DND-41 (cell line): ENCODE measurements around the gene ADAM15.
A peak's percentile ranks its signal among the peaks of the same experiment; 100 is the strongest.

Experiments
- ATAC-seq: fragments of 200-7000 bp; cut with Tn5 transposase; 3 replicates; pipeline ENCODE4 v1.9.1; 2021; ENCODE audit warnings: low read depth; ENCODE audit not compliant: insufficient read depth
- DNase-seq: peaks from one replicate; pipeline ENCODE4 v3.0.0-alpha.2; 2020
- H2AFZ ChIP-seq: 2 replicates; pipeline ENCODE4 v1.6.0; 2012; ENCODE audit warnings: low read depth, low read length
- H3K27ac ChIP-seq: 2 replicates; pipeline ENCODE4 v1.5.1; 2012; ENCODE audit warnings: low read length, inconsistent platforms
- H3K27me3 ChIP-seq: fragments of 200-600 bp; sonication (generic); 2 replicates; pipeline ENCODE4 v1.6.0; 2012; ENCODE audit warnings: low read length, mild to moderate bottlenecking, inconsistent platforms; ENCODE audit not compliant: insufficient read depth, poor library complexity
- H3K36me3 ChIP-seq: 2 replicates; pipeline ENCODE4 v1.5.1; 2012; ENCODE audit warnings: low read length, inconsistent platforms; ENCODE audit not compliant: insufficient read depth
- H3K4me1 ChIP-seq: 2 replicates; pipeline ENCODE4 v1.5.1; 2012; ENCODE audit warnings: mild to moderate bottlenecking, low read length; ENCODE audit not compliant: insufficient read depth
- H3K4me2 ChIP-seq: 2 replicates; pipeline ENCODE4 v1.6.0; 2012; ENCODE audit warnings: mild to moderate bottlenecking, moderate library complexity, low read length, inconsistent platforms; ENCODE audit not compliant: insufficient read depth
- H3K4me3 ChIP-seq, 2 experiments: fragments of 200-600 bp in 1 of 2; shearing (Covaris generic) in 1 of 2; 2 replicates each; pipeline ENCODE4 v1.5.1; 2012 to 2016; ENCODE audit warnings: inconsistent platforms in 2 of 2, low read length in 2 of 2, mild to moderate bottlenecking in 2 of 2, low read depth in 1 of 2, moderate library complexity in 1 of 2
- H3K79me2 ChIP-seq: 2 replicates; pipeline ENCODE4 v1.6.0; 2012; ENCODE audit warnings: low read length, inconsistent platforms; ENCODE audit not compliant: insufficient read depth
- H3K9ac ChIP-seq: 2 replicates; pipeline ENCODE4 v1.6.0; 2012; ENCODE audit warnings: low read depth, mild to moderate bottlenecking, inconsistent platforms, low read length, moderate library complexity
- H3K9me3 ChIP-seq: 2 replicates; pipeline ENCODE4 v1.5.1; 2012; ENCODE audit warnings: low read length, moderate library complexity, mild to moderate bottlenecking, inconsistent platforms; ENCODE audit not compliant: insufficient read depth, severe bottlenecking
- H4K20me1 ChIP-seq: 2 replicates; pipeline ENCODE4 v1.6.0; 2012; ENCODE audit warnings: low read length; ENCODE audit not compliant: insufficient read depth
- EZH2 ChIP-seq: IDR thresholded peaks from 3 replicates; pipeline ENCODE4 v1.6.1; 2012; ENCODE audit warnings: borderline replicate concordance, low read depth, mild to moderate bottlenecking, moderate library complexity, low read length, inconsistent platforms; ENCODE audit not compliant: severe bottlenecking
- TF ChIP-seq, protein P1 (sequence below): IDR thresholded peaks from 2 replicates; pipeline ENCODE4 v1.5.1; 2012; ENCODE audit warnings: borderline replicate concordance, low read length, moderate library complexity, mild to moderate bottlenecking; ENCODE audit not compliant: poor library complexity, severe bottlenecking; ENCODE audit errors: extremely low read depth

The ADAM15 gene

GRCh38 chr1:155078469-155079209 lies 27.5 kb downstream of the ADAM15 start, which contains the start of gene EFNA3:
Gene EFNA3, plus strand, starts transcription at chr1:155078837. Its CDS starts 105 bp downstream, at chr1:155078942.
- Histone ChIP-seq H3K9ac (peak within 1 kb of the TSS; percentile 49; the same call in 1 of the 2 replicates), H2AFZ (no peak within 1 kb of the TSS; the same call in 1 of the 2 replicates), H4K20me1 (peaks cover 36% of the 10 kb centered on the region), H3K27me3 (peaks cover 72% of the 10 kb centered on the region), H3K9me3 (no peaks in the 10 kb centered on the region), H3K4me3 (peak within 1 kb of the TSS in 1 of 2 experiments; percentile 48; a peak in 2 of 4 replicates), H3K4me1 (peaks cover 34% of the 10 kb centered on the region), H3K79me2 (no peaks in the 10 kb centered on the region), H3K36me3 (no peaks in the 10 kb centered on the region), H3K27ac (no peak within 1 kb of the TSS), H3K4me2 (peak within 1 kb of the TSS; percentile 67)
- DNase-seq (peak; percentile 74), ATAC-seq (peak; percentile 68)
- peak; percentile 93 for TF ChIP-seq EZH2
- TF ChIP-seq, protein P1, sequence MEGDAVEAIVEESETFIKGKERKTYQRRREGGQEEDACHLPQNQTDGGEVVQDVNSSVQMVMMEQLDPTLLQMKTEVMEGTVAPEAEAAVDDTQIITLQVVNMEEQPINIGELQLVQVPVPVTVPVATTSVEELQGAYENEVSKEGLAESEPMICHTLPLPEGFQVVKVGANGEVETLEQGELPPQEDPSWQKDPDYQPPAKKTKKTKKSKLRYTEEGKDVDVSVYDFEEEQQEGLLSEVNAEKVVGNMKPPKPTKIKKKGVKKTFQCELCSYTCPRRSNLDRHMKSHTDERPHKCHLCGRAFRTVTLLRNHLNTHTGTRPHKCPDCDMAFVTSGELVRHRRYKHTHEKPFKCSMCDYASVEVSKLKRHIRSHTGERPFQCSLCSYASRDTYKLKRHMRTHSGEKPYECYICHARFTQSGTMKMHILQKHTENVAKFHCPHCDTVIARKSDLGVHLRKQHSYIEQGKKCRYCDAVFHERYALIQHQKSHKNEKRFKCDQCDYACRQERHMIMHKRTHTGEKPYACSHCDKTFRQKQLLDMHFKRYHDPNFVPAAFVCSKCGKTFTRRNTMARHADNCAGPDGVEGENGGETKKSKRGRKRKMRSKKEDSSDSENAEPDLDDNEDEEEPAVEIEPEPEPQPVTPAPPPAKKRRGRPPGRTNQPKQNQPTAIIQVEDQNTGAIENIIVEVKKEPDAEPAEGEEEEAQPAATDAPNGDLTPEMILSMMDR = no peak

DNA sequence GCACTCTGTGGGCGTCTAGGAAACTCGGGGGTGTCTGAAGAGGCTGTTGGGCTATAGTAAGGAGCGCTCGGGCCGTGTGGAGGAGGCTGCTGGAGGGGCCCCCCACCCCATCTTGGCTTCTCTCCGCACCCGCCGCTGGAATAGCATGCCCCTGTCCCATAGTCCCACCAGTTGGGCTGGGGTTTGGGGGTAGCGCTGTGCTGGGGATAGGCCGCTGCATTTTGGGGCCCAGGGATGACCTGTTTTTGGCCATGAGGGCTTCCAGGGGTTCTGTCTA lies 28.0 kb downstream of the ADAM15 start:
- Histone ChIP-seq H3K36me3 (no peaks in the 10 kb centered on the region), H3K4me1 (peaks cover 38% of the 10 kb centered on the region), H3K27ac (no peak overlapping the region), H3K79me2 (no peaks in the 10 kb centered on the region), H3K4me3 (peak overlapping the region in 1 of 2 experiments; percentile 48; a peak in 2 of 4 replicates), H3K27me3 (peaks cover 73% of the 10 kb centered on the region), H3K9me3 (no peaks in the 10 kb centered on the region), H2AFZ (no peak overlapping the region), H4K20me1 (peaks cover 36% of the 10 kb centered on the region), H3K9ac (peak overlapping the region; percentile 49; the same call in 1 of the 2 replicates), H3K4me2 (peak overlapping the region; percentile 67)
- TF ChIP-seq EZH2 = peak; percentile 77
- TF ChIP-seq, protein P1 = no peak
- DNase-seq (no peak), ATAC-seq (peak; percentile 8; the same call in 1 of the 3 replicates)

- TF ChIP-seq EZH2 = no peak
- TF ChIP-seq, protein P1 = no peak
- Histone ChIP-seq H3K9ac (peak overlapping the region; percentile 49; the same call in 1 of the 2 replicates), H4K20me1 (peaks cover 40% of the 10 kb centered on the region), H2AFZ (no peak overlapping the region), H3K9me3 (no peaks in the 10 kb centered on the region), H3K27ac (no peak overlapping the region), H3K36me3 (no peaks in the 10 kb centered on the region), H3K4me2 (peak overlapping the region; percentile 67), H3K4me1 (peaks cover 43% of the 10 kb centered on the region), H3K27me3 (peaks cover 73% of the 10 kb centered on the region), H3K79me2 (no peaks in the 10 kb centered on the region), H3K4me3 (peak overlapping the region in 1 of 2 experiments; percentile 48; a peak in 2 of 4 replicates)
- ATAC-seq (no peak), DNase-seq (no peak)
Measured at GRCh38 chr1:155079487-155080311, 28.6 kb downstream of the ADAM15 start.
